ENCODE results near the gene CUTA.
"Not testable (repeated sequence)": the region's sequence is repeated elsewhere in the genome, so short reads cannot be mapped to it uniquely, and the experiment has no call there.

CUTA gene

DNA sequence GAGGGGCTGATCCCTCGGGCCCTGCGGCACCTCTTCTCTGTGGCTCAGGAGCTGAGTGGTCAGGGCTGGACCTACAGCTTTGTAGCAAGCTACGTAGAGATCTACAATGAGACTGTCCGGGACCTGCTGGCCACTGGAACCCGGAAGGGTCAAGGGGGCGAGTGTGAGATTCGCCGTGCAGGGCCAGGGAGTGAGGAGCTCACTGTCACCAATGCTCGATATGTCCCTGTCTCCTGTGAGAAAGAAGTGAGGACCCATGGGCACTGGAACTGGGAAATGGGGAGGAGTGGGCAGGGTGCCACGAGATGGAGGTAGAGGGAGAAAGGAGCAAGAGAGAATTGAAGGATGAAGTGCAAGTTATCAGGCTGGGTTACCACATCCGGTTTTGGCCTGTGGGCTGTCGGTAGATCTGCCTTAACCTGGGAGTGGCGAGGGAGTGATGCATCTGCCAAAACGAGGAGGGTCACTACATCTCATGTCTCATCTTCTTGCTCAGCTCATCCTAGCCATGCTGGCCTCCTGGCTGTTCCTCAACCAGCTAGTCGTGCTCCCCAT, 12.4 kb downstream of the CUTA start:
- DNase-seq (ENCODE audit: low spot score) = no peak

DNA sequence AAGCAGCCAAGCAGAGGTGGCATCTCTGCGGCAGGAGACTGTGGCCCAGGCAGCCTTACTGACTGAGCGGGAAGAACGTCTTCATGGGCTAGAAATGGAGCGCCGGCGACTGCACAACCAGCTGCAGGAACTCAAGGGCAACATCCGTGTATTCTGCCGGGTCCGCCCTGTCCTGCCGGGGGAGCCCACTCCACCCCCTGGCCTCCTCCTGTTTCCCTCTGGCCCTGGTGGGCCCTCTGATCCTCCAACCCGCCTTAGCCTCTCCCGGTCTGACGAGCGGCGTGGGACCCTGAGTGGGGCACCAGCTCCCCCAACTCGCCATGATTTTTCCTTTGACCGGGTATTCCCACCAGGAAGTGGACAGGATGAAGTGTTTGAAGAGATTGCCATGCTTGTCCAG, 13.0 kb downstream of the CUTA start:
- DNase-seq (ENCODE audit: low spot score) = no peak

DNA sequence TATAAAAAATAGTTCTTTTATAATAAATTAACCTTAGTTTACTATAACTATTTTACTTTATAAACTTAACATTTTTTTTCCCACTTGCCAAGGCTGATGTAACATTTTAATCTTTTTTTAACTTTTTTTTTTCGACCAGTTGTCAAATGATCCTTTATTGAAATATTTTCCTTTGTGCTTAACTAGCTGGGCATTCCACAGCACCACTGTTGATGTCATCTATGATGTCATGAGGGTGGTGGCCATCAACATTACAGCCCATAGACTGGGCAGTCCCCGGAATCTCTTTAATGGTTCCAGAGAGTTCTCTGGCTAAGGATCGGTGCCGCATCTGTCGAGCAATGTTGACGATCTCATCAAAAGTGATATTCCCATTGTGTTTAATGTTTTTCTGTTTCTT, 18.0 kb downstream of the CUTA start:
- DNase-seq (ENCODE audit: low spot score) = not testable (repeated sequence)

DNA sequence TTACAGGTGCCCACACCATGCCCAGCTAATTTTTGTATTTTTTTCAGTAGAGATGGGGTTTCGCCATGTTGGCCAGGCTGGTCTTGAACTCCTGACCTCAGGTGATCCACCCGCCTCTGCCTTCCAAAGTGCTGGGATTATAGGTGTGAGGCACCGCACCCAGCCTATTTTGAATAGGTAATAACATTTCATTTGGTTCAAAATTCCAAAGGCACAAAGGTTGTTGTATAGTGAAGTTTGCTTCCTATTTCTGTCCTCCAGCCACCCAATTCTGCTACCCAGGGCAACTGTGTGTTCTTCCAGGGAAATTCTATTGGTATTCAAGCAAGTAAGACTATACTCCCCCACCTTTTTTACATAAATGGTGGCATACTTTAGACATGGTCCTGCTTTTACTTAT, 19.3 kb downstream of the CUTA start:
- DNase-seq (ENCODE audit: low spot score) = not testable (repeated sequence)

DNA sequence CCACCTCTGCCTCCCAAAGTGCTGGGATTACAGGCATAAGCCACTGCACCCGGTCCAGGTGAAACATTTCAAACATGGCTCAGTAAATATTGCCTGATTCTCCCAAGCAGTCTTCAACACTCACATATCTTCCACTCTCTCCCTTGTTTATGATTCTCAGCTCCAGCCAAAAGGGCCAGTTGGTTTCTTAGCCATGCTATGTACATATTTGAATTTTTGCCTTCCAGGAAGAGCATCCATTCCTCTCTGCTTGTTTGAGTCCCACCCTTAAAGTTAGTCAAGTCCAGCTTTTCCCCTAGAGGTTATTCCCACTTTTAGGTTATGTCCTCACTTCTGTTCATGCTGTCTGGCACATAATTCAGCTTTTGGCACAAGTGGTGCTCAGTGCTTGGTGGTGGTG, 20.4 kb downstream of the CUTA start:
- no peak for DNase-seq (ENCODE audit: low spot score)

DNA sequence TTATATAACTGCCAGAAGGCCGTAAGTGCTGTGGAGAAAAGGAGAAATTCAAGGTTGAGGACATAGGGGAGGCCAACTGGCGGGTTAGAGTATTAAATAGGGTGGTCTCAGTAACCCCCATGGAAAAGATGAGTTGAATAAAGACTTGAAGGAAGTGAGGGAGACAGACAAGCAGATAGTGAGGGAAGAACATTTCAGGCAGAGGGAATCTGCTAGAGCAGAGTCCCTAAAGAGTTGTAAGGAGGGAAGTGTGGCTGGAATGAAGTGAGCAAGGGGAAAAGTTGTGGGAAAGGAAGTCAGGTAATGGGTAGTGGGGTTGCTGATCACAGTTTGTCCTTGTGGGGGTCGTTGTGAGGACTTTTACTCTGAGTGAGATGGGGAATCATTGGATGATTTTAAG, 24.9 kb downstream of the CUTA start:
- DNase-seq (ENCODE audit: low spot score) = no peak

- DNase-seq (ENCODE audit: low spot score) = no peak
Measured at GRCh38 chr6:33392595-33392948, 25.3 kb downstream of the CUTA start.

GRCh38 chr6:33391922-33392594, 25.8 kb downstream of the CUTA start:
- peak; percentile 29 for DNase-seq (ENCODE audit: low spot score)

DNA sequence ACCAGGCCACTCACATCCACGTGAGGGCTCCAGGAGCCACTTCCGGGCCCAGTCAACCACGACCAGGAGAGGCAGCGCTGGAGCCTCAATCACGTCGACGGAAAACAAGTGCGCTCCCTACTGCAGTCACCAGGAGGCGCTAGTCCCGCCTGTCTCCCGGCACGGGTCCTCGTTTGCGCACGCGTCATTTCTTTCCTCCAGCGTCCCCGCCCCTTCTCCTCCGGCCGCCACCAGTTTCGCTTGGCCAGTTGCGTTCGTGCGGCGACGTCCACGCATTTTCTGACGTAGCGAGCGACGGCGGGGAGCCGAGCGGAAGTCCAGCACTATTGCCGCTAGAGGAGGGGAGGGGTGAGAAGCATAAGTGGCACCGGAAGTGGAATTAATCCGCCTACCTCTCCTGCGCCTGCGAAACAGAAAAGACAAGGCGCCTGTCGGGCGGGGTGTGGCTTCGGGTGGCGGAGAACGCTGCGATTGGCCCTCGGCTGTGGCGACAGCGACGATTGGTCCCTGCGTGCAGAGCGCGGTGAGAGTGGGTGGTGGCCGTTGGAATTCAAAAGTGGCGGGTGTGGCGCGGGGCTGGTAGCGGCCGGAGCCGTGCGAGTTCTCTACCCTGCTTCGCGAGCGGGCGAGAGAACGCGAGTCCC, 26.5 kb downstream of the CUTA start, which contains the start of gene KIFC1:
KIFC1 (plus strand) TSS at position 546 of the 644 bp plus-strand sequence. CDS start 163 bp downstream, outside the sequence.
- DNase-seq (ENCODE audit: low spot score) = peak; percentile 99

GRCh38 chr6:33390767-33391277, 27.1 kb downstream of the CUTA start:
- no peak for DNase-seq (ENCODE audit: low spot score)

DNA sequence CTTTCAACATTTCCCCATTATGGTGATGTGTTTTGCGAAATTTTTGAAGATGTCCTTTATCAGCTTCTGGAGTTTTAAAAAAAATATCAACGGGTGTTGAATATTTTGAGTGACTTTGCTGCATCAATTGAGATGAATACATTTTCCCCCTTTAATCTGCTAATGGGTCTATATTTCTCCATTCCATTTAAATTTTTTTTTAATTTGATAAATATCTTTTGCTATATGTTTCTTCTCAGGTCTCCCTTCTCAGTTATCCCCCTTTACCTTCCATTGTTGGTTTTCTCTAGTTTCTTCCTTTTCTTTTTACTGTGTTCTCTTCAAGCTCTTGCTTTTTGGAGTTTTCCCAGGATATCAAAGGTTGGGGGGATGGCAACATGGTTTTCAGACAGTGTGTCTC, 27.7 kb downstream of the CUTA start:
- no peak for DNase-seq (ENCODE audit: low spot score)

DNA sequence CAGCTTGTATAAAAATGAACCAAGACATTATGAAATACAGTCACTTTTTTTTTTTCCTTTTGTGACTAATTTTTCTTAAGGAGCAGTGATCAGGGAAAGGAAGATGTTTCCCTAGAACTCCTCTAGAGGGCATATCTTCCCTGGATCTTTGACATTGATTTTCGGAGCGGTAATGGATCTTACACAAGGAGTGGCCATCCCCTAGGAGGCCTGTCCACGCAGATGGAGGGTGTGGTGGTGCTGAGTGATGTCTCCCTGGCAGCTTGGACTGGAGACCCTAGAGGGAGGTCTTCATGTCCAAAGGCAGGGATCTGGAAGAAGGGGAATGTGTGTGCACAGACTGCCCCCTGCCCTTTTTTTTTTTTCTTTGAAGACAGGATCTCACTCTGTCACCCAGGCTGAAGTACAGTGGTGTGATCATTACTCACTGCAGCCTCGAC, 33.3 kb downstream of the CUTA start:
- no peak for DNase-seq (ENCODE audit: low spot score)

GRCh38 chr6:33383427-33384185, 34.3 kb downstream of the CUTA start:
- no peak for DNase-seq (ENCODE audit: low spot score)

DNA sequence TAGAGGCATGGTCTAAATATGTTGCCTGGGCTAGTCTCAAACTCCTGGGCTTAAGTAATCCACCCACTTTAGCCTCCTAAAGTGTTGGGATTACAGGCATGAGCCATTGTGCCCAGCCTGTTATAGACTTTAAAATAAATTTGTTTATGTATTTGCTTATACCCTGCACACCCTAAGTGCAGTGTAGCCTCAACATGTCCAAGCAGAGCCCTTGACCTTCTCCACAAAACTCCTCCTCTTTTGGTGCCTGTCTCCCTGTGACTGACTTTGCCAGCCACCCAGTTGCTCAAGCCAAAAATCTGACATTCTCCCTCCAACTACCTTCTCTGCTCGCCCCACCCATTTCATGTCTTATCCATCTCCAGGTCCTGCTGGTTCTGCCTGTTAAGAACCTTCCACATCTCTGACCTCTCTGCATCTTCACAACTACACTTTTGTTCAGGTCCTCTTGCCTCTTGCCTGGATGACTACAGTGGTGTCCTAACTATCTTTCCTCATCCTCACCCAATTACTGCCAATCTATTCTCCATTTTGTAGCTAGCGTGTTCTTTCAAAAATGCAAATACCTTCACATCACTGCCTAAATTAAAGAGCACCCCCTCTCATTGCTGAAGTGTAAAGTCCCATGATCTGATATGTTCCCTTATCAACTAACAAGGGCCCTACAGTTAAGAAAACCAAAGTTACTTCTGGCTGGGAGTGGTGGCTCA, 37.5 kb downstream of the CUTA start:
- DNase-seq (ENCODE audit: low spot score) = peak; percentile 27

DNA sequence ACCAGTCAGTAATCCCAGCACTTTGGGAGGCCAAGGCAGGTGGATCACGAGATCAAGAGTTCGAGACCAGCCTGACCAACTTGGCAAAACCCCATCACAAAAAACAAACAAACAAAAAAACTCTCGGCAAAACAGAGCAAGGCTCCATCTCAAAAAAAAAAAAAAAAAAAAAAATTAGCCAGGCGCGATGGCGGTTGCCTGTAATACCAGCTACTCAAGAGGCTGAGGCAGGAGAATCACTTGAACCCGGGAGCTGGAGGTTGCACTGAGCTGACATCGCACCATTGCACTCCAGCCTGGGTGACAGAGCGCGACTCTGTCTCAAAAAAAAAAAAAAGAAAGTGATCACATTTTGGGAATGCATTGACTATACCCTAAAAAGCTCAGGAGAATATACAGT, 38.7 kb downstream of the CUTA start:
- DNase-seq (ENCODE audit: low spot score) = not testable (repeated sequence)

DNA sequence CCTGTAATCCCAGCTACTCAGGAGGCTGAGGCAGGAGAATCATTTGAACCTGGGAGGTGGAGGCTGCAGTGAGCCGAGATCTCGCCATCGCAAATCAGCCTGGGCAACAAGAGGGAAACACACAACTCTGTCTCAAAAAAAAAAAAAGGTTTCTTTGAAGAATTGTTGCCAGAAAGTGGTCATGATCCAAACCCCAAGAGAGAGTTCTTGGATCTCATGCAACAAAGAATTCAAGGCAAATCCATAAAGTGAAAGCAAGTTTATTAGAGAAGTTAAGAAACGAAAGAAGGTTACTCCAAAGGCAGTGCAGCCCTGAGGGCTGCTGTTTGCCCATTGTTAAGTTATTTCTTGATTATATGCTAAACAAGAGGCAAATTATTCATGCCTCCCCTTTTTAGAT, 40.7 kb downstream of the CUTA start:
- DNase-seq (ENCODE audit: low spot score) = no peak

- no peak for DNase-seq (ENCODE audit: low spot score)
Measured at GRCh38 chr6:33375143-33375671, 42.7 kb downstream of the CUTA start.

- DNase-seq (ENCODE audit: low spot score) = no peak
Measured at GRCh38 chr6:33373960-33374910, 43.7 kb downstream of the CUTA start.

- no peak for DNase-seq (ENCODE audit: low spot score)
Measured at GRCh38 chr6:33372526-33373123, 45.3 kb downstream of the CUTA start.

DNA sequence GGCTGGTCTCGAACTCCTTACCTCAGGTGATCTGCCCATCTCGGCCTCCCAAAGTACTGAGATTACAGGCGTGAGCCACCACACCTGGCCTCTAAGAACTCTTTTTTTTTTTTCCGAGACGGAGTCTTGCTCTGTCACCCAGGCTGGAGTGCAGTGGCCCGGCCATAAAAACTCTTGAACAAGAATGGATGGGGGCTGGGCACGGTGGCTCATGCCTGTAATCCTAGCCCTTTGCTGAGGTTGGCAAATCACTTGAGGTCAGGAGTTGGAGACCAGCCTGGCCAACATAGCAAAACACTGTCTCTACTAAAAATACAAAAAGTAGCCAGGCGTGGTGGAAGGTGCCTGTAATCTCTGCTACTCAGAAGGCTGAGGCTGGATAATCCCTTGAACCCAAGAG, 46.0 kb downstream of the CUTA start:
- not testable (repeated sequence) for DNase-seq (ENCODE audit: low spot score)

All from hematopoietic multipotent progenitor cell treated with erythropoietin and hydrocortisone succinate and interleukin-3 and kit ligand, for 15 days (in vitro differentiated cells).